ENCODE measurements around the gene CD99L2.

DNA sequence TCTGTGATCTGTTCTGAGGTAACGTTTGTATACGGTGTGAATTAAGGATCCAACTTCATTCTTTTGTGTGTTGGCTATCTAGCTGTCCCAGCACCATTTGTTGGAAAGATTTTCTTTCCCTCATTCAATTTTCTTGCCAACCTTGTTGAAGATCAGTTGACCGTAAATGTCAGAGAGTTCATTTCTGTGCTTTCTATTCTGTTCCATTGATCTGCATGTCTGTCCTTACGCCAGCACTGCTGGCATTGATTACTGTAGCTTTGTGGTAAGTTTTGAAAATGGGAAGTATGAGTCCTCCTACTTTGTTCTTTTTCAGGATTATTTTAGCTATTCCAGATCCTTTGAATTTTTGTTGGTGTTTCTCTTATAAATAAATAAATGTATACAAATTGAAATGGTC lies 144.5 kb downstream of the CD99L2 start:
- TF ChIP-seq, protein P1, sequence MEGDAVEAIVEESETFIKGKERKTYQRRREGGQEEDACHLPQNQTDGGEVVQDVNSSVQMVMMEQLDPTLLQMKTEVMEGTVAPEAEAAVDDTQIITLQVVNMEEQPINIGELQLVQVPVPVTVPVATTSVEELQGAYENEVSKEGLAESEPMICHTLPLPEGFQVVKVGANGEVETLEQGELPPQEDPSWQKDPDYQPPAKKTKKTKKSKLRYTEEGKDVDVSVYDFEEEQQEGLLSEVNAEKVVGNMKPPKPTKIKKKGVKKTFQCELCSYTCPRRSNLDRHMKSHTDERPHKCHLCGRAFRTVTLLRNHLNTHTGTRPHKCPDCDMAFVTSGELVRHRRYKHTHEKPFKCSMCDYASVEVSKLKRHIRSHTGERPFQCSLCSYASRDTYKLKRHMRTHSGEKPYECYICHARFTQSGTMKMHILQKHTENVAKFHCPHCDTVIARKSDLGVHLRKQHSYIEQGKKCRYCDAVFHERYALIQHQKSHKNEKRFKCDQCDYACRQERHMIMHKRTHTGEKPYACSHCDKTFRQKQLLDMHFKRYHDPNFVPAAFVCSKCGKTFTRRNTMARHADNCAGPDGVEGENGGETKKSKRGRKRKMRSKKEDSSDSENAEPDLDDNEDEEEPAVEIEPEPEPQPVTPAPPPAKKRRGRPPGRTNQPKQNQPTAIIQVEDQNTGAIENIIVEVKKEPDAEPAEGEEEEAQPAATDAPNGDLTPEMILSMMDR (IDR thresholded peaks at IDR 0.05), result no peak
- no peak for TF ChIP-seq POLR2AphosphoS5 (IDR thresholded peaks at IDR 0.05)
- TF ChIP-seq POLR2A (IDR thresholded peaks at IDR 0.05), result no peak
- no peak for TF ChIP-seq EP300 (IDR thresholded peaks at IDR 0.05; ENCODE audit: low read depth)
